Measurements from ENCODE around the gene PHF21A. TPM values are rescaled to one million over a fixed set of nuclear protein-coding genes. Genes with fewer than 3 reads are reported as not detected.

PHF21A gene
- total RNA-seq, 4 donors from 2014 or later = 8.9 to 118 (median 34.4) TPM

DNA sequence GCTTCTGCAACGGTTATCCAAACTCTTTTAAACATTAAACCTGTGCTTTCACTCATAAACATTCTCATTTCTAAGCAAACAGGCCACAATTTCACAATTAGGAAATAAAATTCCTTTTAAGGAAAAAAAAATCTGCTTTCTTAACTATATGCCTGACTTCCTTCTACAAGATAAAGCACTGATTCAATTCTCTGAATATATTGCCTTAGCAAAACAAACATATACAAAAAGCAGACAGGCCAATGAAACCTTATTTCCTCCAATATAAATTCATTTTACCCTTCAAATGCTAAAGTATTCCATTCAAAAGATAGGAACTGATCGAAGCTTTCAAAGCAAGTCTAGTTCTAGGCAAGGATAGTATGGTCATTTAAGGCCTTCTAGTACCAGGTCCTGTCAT is 76.7 kb downstream of the PHF21A start:
- TF ChIP-seq, protein P1, sequence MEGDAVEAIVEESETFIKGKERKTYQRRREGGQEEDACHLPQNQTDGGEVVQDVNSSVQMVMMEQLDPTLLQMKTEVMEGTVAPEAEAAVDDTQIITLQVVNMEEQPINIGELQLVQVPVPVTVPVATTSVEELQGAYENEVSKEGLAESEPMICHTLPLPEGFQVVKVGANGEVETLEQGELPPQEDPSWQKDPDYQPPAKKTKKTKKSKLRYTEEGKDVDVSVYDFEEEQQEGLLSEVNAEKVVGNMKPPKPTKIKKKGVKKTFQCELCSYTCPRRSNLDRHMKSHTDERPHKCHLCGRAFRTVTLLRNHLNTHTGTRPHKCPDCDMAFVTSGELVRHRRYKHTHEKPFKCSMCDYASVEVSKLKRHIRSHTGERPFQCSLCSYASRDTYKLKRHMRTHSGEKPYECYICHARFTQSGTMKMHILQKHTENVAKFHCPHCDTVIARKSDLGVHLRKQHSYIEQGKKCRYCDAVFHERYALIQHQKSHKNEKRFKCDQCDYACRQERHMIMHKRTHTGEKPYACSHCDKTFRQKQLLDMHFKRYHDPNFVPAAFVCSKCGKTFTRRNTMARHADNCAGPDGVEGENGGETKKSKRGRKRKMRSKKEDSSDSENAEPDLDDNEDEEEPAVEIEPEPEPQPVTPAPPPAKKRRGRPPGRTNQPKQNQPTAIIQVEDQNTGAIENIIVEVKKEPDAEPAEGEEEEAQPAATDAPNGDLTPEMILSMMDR (IDR thresholded peaks at IDR 0.05) = no peak
- TF ChIP-seq POLR2A (IDR thresholded peaks at IDR 0.05) = no peak
- DNase-seq = no peak
- no peaks in the 10 kb centered on the region for H3K36me3 ChIP-seq
- no peaks in the 10 kb centered on the region for H3K4me1 ChIP-seq
- no peak overlapping the region for H3K4me3 ChIP-seq
- H3K9me3 ChIP-seq = no peaks in the 10 kb centered on the region
- H3K27ac ChIP-seq = no peak overlapping the region
- no peaks in the 10 kb centered on the region for H3K27me3 ChIP-seq

DNA sequence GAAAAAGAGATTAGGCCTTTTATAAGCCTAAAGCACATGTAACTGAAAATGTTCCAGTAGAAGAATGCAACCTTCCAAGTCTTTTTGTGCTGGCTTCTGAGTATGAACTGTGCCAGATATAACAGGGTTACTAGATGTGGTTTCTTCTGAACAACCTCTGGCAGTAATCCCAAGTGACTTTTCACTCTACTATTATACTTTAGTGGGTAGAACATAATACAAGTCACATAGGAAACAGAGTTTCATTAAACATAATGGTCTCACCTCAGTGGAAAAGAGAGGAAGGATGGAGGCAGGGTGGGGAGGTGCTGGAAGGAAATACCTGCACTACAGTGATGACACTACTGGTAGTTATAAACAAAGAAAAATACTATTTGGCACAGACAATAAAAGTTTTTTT is 81.3 kb downstream of the PHF21A start:
- Histone ChIP-seq H3K27me3 (no peaks in the 10 kb centered on the region), H3K27ac (no peak overlapping the region), H3K9me3 (no peaks in the 10 kb centered on the region), H3K36me3 (no peaks in the 10 kb centered on the region), H3K4me3 (no peak overlapping the region), H3K4me1 (no peaks in the 10 kb centered on the region)
- DNase-seq = no peak
- no peak for TF ChIP-seq POLR2A (IDR thresholded peaks at IDR 0.05)
- TF ChIP-seq, protein P1 (IDR thresholded peaks at IDR 0.05) = no peak

DNA sequence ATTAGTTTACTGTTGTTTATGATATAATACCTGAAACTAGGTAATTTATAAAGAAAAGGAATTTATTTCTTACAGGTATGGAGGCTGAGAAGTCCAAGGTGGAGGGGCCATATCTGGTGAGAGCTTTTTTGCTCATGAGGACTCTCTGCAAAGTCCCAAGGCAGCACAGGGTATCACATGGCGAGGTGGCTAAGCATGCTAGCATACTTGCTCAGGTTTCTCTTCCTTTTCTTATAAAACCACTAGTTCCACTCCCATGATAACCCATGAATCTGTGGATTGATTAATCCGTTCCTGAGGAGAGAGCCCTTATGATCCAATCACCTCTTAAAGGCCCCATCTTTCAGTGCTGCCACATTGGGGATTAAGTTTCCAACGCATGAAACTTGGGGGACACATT is 82.7 kb downstream of the PHF21A start:
- TF ChIP-seq, protein P1 (IDR thresholded peaks at IDR 0.05) = no peak
- no peak for TF ChIP-seq POLR2A (IDR thresholded peaks at IDR 0.05)

GRCh38 chr11:46036969-46037368 is 84.3 kb downstream of the PHF21A start:
- Histone ChIP-seq H3K36me3 (no peaks in the 10 kb centered on the region), H3K27me3 (no peaks in the 10 kb centered on the region), H3K4me3 (no peak overlapping the region), H3K4me1 (no peaks in the 10 kb centered on the region), H3K9me3 (no peaks in the 10 kb centered on the region), H3K27ac (no peak overlapping the region)
- no peak for TF ChIP-seq POLR2A (IDR thresholded peaks at IDR 0.05)
- no peak for DNase-seq

More for the DNA sequence above, 82.7 kb downstream of the PHF21A start:
- no peaks in the 10 kb centered on the region for H3K36me3 ChIP-seq
- H3K9me3 ChIP-seq = no peaks in the 10 kb centered on the region
- no peaks in the 10 kb centered on the region for H3K4me1 ChIP-seq
- DNase-seq = no peak
- H3K27ac ChIP-seq = no peak overlapping the region
- no peak overlapping the region for H3K4me3 ChIP-seq
- H3K27me3 ChIP-seq = no peaks in the 10 kb centered on the region

DNA sequence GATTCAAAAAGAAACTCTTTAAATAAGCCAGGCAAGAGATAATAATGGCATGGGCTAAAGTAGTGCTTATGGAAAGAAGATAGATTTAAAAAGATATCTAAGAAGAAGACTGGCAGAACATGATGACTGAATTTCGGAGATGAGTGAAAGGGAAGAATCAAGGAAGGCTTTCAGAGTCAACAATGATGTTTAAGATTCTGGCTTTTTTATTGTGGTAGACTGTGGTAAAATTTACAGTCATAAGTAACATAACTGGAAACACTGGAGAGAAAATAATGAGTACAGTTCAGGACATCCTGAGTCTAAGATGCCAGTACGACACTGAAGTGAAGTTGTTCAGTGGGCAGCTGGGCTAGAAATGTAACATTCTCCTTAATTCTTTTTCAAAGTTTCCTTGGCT is 85.2 kb downstream of the PHF21A start:
- Histone ChIP-seq H3K9me3 (no peaks in the 10 kb centered on the region), H3K27ac (no peak overlapping the region), H3K27me3 (no peaks in the 10 kb centered on the region), H3K4me1 (no peaks in the 10 kb centered on the region), H3K4me3 (no peak overlapping the region), H3K36me3 (no peaks in the 10 kb centered on the region)
- TF ChIP-seq, protein P1 (IDR thresholded peaks at IDR 0.05) = no peak
- TF ChIP-seq POLR2A (IDR thresholded peaks at IDR 0.05) = no peak
- no peak for DNase-seq

DNA sequence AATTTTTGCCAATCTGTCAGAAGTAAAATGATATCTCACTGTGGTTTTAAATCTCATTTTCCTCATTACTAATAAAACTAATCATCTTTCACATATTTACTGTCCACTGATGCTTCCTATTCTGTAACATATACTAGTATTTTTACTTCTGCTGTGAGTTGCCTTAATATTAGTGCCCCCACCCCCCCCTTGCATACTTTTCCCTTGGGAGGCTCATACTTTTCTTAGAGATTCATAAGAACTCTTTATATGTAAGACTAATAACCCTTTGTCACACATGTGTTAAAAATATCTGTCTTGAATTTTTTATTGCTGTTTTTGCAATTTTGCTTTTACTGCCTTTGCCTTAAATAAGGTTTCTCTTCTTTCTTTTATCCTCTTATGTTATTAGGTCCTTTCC is 87.2 kb downstream of the PHF21A start:
- DNase-seq = no peak
- H3K27ac ChIP-seq = no peak overlapping the region
- no peaks in the 10 kb centered on the region for H3K27me3 ChIP-seq
- H3K9me3 ChIP-seq = no peaks in the 10 kb centered on the region
- H3K4me3 ChIP-seq = no peak overlapping the region
- H3K36me3 ChIP-seq = no peaks in the 10 kb centered on the region
- no peaks in the 10 kb centered on the region for H3K4me1 ChIP-seq
- TF ChIP-seq POLR2A (IDR thresholded peaks at IDR 0.05) = no peak
- TF ChIP-seq, protein P1 (IDR thresholded peaks at IDR 0.05) = no peak
